GM11168 (cell line): ENCODE measurements around the gene ATP1B4.
"Not testable (repeated sequence)": the region's sequence is repeated elsewhere in the genome, so short reads cannot be mapped to it uniquely, and the experiment has no call there.

Experiments
- in situ Hi-C: fragments of 300-500 bp; cut with MboI; formaldehyde crosslinking; loops from one replicate; pipeline ENCODE4 v1.12.0; 2022; ENCODE audit warnings: low sequenced_read_pairs; ENCODE audit not compliant: unreplicated experiment

ATP1B4 gene

DNA sequence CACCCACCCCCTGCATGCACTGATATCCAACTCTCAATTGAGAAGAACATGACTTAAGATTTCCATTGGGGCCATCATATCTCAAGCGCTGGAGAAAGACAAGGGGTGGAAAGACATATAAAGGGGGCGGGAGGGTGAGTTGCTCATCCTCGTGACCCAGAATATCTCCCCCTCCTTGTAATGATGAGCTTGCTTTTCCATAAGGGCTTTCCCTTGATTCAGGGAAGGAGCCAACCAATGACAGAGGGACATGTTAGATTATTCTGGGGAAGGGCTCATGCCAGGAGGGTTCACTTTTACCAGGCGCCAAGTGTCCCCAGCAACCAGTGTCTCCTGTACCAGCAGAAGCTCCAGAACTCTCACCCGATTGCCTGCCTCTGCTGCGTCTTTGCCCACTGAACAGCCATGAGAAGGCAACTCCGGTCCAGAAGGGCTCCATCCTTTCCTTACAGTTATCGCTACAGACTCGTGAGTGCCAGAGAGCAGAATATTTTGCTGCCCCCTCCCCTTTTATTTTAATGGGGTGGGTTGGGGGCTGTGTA is at the start of gene ATP1B4:
TSS of gene ATP1B4 (plus strand) at position 326 of the 542 bp plus-strand sequence. CDS start at position 406, 80 bp downstream.
- in situ Hi-C loops: no loop called here

DNA sequence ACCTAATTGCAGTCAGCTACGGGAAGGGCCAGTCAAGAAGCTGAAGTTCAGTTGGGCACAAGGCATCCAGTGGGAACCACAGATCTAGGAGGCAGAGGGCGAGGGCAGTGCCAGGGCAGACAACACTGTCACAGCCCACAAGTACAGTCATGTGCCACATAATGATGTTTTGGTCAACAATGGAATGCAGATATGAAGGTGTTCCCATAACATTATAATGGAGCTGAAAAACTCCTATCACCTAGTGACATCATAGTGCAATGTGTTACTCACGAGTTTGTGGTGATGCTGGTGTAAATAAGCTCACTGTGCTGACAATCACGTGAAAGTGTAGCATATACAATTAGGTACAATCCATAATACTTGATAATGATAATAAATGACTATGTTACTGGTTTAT is 46.1 kb upstream of the ATP1B4 start:
- in situ Hi-C loops: no loop called here

DNA sequence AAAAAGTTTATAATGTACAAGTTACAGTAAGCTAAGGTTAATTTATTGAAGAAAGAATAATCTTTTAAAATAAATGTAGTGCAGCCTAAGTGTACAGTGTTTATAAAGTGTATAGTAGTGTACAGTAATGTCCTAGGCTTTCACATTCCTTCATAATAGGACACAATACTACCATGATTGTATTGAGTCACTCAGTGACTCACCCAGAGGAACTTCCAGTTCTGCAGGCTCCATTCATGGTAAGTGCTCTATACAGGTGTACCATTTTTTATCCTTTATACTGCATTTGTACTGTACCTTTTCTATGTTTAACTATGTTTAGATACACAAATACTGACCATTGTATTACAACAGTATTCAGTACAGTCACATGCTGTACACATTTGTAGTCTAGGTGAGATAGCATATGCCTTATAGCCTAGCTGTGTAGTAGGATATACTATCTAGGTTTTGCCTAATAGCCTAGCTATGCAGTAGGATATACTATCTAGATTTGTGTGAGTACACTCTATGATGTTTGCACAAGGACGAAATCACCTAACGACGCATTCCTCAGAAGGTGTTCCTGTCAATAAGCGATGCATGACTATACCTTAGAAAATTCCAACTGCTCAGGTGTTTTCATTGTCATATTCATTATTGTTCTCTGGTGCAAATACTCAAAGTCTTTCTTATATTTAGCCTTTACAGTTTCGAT is 45.2 kb upstream of the ATP1B4 start:
- in situ Hi-C loops: no loop called here

DNA sequence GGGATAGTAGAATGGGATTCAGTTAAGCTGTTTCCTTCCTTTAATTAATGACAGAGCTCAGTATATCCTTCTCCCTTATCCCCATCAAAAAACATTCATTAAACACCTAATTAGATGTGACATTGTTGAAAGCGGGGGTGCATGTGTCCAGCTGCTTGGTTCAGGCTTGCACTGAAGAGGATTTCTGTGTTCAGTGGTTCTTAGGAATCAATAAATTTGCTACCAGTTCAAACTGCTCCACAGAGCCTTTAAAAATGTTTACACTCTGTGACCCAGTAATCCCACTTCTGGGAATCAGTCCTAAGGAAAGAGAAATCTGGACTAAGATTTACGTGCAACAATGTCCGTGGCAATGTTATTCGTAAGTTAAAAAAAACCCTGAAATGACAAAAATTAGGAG is 43.5 kb upstream of the ATP1B4 start:
- in situ Hi-C loops: no loop called here

DNA sequence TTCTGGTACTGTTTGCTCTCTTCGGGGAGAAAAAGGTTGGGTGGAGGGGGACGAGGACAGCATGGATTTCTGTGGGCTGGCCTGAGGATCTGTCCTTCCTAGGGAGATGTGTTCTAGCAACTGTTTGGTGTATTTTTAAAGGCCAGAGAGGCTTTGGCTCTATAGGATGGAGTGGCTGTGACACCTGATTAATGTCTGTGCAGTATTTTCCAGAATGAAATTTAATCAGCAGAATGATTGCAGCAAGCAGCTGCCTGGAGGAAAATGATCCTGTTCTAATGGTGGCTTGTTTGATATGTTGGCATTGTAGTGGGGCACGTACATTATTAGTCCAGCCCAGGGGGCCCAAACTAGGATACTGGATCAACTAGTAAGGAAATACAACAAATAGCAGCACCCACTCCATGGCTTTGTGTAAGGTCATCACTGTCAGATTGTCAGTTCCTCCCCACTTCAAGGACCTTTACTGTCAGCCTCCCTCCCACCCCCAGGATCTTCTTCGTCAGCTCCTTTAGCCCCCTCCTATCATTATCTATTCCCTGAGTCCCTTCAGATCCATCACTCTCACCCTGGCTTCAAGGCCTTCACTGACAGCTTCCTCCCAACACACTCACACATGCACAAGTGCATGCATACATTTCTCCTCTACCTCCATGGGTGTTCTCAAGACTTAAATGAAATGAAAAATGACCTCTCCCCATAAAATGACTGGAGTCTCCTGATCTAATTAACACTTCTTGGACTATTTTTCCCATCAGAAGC is 40.2 kb upstream of the ATP1B4 start:
- in situ Hi-C loops: no loop called here

DNA sequence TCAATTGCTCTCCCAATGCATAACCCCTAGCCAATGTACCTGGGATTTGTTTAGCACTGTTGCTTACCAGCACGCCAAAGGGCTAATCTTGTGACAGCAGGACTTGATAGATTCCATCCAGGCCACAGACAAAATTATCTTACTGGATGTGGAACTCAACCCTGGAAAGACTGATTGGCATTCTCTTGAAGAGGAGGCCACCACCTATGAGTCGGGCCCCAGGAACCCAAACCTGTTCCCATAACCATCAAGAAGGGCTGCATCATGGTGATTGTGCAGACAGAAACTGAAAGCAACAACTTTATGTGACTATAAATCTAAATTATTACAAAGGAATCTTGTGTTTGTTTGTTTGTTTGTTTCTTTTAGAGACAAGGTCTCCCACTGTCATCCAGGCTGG is 30.8 kb upstream of the ATP1B4 start:
- in situ Hi-C loops: no loop called here

DNA sequence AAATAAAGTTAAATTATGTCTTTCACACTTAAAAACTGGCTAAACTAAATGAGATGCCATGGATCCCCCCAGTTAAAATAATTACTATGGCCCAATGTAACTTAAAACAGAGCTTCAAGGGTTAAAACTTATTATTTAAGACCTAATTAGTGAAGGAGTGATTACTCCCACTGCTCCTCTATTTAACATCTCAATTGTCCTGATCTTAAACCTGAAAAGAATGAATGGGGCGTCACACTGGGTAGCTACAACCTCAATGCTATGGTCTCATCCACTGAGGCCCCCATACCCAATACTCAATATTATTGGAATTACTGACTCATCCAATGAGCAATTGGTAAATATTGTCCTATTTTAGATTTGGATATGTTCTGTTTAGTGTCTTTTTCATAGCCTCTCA is 29.5 kb upstream of the ATP1B4 start:
- in situ Hi-C loops: no loop called here

DNA sequence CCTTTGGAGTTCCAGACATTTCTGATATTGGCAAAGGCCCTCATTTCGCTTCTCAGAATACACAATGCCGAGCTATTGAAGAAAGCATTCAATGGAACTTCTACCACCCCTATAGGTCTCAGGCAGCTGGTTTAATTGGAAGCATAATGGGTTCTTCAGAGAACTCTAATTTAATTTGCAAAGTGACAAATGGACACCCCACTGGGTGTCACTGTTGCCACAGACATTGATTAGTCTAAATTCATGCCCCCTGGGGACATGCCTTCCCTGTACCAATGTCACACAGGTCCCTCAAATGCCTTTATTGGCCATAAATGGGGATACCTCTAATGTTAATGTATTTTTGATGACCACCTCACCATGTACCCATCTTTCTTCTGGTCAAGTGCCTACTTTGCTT is 27.7 kb upstream of the ATP1B4 start:
- in situ Hi-C loops: no loop called here

DNA sequence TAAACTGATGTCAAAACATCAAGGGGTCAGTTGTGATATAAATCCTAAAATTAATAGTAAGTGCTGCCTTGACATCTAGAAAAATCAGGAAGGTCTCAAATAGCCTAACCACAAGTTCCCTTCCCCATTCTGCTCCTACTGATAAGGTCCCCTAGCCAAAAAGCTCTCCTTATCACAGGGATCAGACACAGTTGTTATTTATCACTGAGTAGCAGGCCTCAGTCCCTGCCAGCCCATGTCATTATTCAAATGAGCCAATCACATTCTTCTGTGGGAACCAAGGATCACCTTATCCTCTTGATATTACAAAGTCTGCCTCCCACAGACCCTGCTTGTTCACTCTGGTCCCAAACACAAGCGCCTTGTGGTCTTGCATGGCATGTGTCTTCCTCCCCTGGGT is 27.3 kb upstream of the ATP1B4 start:
- in situ Hi-C loops: no loop called here

DNA sequence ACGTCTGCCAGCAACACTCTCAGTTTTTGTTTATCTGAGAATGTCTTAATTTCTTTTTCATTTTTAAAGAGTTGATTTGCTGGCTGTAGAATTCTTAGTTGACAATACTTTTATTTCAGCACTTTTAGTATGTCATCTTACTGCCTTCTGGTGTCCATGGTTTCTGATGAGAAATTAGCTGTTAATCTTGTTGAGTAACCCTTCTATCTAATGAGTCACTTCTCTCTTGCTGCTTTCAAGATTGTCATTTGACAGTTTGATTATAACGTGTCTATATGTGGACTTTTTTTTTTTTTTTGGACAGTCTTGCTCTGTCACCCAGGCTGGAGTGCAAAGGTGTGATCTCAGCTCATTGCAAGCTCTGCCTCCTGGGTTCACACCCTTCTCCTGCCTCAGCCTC is 26.6 kb upstream of the ATP1B4 start:
- in situ Hi-C loops: no loop called here

DNA sequence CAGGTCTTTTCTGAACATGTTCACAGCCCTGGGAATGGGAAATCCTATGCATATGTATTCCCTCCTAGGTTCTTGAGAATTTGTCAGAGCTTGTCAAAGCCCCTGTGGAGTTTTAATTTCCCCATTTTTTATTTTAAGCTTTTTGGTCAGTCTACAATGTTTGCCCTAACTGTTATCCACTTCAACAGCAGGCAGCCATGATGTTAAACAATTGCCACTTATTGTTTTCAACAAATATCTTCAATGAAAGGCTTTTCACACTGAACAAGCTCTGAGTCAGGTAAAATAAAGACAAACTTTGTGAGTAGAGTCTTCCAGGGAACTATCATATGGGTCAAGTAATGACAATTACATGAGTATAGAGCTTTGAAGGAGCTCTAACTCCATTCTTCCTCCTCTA is 25.0 kb upstream of the ATP1B4 start:
- in situ Hi-C loops: no loop called here

DNA sequence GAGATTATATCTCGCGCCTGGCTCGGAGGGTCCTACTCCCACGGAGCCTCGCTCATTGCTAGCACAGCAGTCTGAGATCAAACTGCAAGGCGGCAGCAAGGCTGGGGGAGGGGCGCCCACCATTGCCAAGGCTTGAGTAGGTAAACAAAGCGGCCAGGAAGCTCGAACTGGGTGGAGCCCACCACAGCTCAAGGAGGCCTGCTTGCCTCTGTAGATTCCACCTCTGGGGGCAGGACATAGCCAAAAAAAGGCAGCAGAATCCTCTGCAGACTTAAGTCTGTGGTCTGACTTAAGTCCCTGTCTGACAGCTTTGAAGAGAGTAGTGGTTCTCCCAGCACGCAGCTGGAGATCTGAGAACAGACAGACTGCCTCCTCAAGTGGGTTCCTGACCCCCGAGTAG is 17.3 kb upstream of the ATP1B4 start:
- in situ Hi-C loops: not testable (repeated sequence)

DNA sequence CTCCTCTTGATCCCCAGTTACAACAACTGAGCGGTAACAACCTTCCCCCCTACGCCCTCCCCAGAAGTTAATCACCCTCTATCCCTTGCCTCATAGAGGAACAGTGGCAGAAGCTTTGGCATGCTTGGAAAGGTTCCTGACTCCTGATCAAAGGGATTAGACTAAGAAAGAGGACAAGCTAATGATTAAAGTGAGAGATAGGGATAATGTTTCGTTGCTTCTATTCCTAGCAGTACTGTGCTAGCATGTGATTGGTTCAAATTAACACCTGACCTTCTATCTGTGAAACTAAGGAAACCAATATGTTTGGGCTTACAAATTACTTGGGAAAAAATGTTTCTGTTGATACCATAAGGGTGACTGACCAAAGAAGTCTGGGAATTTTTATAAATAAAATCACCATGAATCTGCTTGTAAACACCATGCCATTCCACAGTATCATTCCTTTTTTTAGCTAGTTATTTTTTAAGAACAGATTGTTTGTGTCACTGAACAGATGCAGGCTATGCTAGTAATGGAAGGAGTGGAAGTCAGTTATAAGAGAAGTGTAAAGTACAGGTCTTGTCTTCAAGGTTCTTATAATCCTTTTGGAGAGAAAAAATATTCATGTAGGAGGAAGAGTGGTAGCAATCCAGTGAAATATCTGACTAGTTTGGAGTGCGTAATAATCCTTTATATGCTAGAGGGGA is 11.3 kb upstream of the ATP1B4 start:
- in situ Hi-C loops: no loop called here

DNA sequence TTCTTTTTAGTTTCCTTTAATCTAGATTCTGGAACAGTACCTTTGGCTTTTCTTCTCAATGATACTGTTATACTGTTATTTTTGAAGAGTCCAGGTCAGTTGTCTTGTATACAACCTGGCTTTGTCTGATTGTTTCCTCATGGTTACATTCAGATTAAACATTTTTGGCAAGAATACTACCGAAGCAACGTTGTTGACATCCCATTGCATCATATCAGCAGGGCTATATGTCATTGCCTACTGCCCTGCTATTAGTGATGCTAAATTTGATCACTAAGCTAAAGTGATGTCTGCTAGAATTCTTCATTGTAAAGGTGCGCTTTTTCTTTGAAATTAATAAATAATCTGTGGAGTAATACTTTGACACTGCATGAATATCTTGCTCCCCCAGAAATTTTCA is 5.8 kb upstream of the ATP1B4 start:
- in situ Hi-C loops: no loop called here

DNA sequence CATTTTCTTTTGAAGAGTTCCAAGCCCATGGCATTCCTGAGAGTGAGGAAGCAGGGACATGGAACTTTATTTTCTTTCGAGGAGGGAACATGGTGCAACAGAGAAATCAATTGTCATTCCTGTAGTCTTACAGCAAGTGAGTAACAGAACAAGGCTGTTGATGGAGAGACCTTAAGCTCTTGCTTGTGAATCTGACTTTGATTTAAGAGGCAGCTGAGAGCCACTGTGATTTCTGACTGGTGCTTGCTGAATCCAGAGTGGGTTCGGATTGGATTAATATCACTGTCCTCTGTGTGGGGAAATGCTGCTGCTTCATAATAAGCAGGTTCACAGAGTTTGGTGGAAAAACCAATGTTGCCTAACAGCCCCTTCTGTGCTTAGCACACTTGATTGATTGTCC is 4.7 kb upstream of the ATP1B4 start:
- in situ Hi-C loops: no loop called here

DNA sequence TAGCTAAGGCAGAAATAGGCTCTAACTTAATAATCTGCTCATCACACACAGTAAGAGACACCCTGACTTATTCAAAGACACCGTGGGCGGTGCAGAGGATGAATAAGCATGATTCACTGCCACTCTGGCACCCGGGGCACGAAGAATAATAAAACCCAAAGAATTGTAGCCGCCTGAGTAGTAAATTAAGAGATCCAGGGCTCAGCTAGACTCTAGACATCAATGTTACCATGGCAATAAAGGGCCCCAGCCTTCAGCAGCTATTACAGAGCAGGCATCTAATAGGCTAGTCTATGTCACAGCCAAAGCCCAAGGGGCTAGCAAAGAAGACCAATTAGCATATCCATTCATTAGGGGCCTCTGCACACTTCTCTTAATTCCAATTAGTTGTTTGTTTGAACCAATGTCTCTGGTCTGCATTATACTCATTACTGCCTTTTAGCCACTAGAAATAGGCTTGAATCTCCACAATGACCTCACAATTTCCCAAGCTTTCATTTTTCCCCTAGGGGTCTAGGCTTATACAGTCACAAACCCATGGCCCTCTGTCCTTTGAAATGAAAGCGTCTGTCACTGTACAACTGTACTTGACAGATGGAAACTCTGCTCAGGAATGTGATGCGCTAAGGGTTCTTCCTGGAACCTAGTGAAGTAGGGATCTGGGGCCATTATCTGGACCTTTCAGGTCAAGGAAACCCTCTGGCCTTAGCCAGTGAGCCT is 3.0 kb upstream of the ATP1B4 start:
- in situ Hi-C loops: no loop called here

DNA sequence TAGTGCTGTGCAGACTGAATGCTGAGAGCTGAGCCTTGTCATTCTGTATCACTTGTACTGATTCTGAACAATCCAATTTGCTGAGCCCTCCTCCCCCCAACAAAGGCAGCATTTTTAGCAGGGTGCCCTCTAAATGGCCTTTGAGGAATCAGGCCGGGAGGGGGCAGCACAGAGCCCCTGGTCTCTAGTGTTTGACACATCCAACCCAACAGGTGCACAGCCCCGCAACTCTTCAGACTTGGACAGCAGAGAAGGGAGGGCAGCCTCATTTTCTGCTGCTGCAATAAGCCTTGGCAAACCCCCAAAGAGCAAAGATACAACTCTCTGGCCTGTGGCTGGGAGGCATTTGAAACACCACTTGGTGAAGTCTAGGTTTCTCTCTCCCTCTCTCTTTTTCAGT is 3.4 kb downstream of the ATP1B4 start:
- in situ Hi-C loops: no loop called here

DNA sequence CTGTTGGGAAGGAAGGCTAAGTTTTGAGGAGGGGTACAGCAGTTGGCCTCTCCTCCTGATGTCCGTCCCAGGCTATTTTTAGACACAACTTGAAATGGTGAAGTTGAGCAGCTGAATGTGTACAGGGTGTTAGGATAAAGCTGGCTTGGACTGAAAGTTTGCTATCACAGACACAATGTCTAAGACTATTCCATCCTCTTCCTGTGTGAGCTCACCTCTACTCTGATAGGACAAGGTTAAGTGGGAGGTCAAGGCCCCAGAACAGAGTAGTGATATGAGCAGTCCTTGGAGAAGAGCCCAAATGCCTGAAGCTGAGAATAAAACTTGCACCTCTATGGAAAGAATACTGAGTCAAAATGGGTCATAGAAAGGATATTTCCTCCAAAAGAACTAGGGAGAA is 4.1 kb downstream of the ATP1B4 start:
- in situ Hi-C loops: no loop called here

DNA sequence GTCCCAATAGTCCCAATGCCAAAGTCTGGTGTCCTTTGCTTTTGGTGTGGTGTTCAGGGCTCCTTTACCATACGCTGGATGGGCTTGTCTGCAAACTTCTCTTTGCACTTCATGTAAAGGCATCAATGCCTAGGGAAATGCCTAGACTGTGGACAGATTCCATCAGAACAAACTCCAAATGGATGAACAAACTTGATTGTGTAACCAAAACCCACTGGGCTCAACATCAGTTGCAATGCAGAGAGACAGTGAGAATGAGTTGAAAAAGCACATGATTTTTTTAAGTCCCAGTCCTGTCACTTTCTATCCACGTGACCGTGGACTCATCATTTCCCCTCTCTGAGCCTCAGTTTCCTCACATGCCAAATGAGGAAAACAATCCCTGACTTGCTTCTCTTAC is 4.9 kb downstream of the ATP1B4 start:
- in situ Hi-C loops: no loop called here

DNA sequence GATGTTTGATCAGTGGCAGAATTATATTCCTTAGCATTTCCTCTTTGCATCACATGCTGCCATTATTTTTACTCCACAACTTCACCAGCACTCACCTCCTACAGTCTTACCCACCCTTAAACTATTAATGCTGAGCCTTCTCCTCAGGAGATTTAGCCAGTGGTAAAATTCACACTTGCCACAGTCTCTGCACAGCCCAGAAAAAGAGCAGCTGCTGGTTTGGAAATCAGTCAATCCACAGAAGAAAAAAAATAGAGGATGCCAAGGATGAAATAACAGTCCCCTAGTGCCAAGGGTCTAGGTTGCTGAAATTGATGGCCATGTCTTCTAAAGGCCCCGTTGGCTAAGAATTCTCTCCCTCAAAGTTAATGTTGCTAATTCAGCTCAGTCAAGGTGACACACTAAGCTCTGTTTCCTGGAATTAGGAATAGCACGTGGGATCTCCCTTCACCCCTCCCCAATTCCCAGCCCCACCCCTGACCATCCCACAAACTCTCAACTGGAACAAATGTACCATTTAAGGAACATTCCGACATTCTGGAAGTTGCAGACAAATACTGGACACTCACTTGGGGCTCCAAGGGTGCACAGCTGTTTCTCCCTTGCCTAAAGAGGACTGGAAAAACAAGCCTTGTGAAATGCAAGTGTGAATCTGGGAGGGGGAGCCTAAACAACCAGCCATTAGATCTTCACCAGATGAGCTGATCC is 5.7 kb downstream of the ATP1B4 start:
- in situ Hi-C loops: no loop called here
